GM12874 (cell line): ENCODE results near the gene RIMBP2.

ENCODE experiments used
- CTCF ChIP-seq: IDR thresholded peaks from 2 replicates; pipeline ENCODE4 v1.5.1; 2011; ENCODE audit warnings: low read depth, mild to moderate bottlenecking, control low read depth, low read length, moderate library complexity; ENCODE audit not compliant: insufficient read depth

The RIMBP2 gene

GRCh38 chr12:130715998-130716968 is at the start of gene RIMBP2:
Gene RIMBP2 (minus strand): TSS chr12:130716299. CDS start chr12:130479013, 237,286 bp downstream.
- no peak for TF ChIP-seq CTCF

DNA sequence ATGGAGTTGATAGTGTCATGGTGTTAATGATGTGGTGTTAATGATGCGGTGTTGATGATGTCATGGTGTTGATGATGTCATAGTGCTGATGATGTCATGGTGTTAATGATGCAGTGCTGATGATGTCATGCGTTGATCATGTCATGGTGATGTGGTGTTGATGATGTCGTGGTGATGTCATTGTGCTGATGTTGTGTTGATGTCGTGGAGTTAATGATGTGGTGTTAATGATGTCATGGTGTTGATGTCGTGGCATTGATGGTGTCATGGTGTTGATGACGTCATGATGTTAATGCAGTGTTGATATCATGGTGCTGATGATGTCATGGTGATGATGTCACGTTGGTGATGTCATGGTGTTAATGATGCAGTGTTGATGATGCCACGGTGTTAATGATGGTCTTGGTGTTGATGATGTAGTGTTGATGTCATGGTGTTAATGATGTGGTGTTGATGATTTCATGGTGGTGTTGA is 49.1 kb upstream of the RIMBP2 start:
- no peak for TF ChIP-seq CTCF

DNA sequence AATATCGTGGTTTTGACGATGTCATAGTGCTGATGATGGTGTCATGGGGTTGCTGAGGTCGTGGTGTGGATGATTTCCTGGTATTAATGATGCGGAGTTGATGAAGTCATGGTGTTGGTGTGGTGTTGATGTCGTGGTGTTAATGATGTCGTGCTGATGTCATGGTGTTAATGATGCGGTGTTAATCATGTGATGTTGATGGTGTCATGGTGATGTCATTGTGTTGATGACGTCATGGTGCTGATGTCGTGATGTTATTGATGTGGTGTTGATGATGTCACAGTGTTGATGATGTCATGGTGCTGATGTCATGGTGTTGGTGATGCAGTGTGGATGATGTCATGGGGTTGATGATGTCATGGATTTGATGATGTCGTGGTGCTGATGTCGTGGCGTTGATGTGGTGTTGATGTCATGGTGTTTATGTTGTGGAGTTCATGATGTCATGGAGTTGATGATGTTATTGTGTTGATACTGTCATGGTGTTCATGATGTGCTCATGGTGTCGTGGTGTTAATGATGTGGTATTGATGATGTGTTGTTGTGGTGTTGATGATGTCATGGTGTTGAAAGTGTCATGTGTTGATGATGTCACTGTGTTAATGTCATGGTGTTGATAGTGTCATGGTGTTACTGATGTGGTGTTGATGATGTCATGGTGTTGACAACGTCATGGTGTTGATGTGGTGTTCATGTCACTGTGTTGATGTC is 48.5 kb upstream of the RIMBP2 start:
- no peak for TF ChIP-seq CTCF

GRCh38 chr12:130764073-130764472 is 48.0 kb upstream of the RIMBP2 start:
- TF ChIP-seq CTCF: no peak

DNA sequence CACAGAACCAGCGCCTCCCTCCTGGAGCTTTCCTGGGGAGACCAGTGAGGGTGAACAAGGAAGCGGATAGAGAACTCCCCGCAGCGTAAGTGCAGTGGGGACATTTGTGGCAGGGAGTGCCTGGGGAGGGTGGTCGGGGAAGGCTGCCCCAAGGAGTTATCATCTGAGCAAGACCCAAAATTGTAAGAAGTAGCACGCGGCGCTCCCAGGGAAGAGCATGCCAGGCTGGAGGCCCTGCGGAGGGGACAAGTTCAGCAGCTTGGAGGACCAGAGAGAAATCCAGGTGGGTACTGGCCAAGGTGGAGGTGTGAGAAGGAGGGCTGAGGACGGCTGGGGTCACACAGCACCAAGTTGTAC is 46.2 kb upstream of the RIMBP2 start:
- TF ChIP-seq CTCF: no peak

DNA sequence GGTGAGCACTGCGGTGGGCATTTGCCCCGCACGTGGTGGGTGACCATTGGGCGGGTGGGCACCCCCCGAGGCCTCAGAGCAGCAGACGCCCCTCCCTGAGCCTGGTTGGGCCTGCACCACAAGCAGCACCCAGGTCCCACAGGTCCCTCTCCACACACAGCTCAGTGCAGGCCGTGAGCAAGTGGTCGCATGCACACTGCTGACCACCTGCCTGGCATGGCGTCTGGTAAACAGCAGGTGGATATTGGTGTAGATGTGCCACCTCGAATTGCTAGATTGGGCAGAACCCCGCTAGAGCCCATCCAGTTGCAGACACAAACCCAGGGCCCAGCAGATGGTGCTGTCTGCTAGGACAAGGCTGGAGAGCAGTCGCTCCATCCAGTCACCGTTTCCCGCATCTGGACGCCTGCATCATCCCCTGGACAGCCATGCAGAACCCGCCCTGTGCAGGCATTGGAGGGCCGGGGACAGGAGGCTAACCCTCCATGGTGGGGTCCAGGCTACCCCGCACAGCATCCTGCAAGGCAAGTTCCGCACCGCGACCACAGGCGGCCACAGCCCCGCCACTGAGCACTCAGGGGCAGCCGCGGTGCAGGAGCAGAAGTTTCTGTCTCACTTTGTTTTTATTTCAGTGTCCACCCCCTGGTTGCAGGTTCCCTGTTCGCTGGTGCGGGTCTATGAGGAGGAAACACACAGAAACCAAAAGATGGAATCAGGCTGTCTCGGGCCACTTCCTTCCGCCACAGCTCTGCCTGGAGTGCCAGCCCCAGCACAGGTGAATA is 45.6 kb upstream of the RIMBP2 start:
- peak; percentile 64 for TF ChIP-seq CTCF

DNA sequence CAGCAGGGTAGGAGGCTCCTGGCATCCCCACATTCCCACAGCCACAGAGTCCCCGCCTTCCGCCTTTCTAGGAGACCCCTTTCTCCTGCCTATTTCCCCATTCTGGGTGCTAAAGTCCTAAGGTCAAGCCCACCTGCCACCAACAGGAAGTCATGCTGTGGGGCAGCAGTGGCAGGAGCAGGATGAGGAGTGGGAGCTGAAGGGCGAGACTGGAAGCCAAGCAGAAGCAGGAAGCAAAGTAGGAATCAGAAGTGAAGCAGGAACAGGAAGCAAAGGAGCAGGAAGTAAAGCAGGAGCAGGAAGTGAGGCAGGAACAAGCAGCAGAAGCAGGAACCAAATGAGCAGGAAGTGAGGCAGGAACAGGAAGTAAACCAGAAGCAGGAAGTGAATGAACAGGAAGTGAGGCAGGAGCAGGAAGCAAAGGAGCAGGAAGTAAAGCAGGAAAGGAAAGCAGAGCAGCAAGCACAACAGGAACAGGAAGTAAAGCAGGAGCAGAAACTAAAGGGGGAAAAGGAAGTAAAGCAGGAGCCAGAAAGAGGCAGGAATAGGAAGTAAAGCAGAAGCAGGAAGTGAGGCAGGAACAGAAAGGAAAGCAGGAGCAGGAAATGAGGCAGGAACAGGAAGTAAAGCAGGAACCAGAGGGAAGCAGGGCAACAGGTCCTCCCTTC is 38.3 kb upstream of the RIMBP2 start:
- no peak for TF ChIP-seq CTCF
